ENCODE data around the gene GRAMD1A.

DNA sequence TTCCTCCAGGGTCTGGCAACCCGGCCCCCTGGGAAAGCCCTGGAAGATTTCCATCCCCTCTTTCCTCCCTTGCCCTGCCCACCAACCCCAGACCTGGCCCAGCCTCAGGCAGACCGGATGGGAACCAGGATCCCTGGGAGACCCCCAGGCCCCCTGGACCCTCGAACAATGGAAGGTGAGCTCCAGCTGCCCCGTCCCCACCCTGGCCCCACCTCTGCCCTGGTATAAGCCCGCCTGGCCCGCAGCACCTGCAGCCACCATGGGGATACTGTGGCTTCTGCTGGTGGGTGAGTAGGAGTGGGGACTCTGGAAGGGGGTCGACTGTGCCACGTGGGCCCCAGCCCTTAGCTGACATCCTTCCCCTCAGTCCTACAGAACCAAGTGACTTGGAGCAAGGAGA is 73.8 kb downstream of the GRAMD1A start:
- TF ChIP-seq EZH2 (IDR thresholded peaks at IDR 0.05) (no peak), POLR2AphosphoS5 (IDR thresholded peaks at IDR 0.05; ENCODE audit: borderline replicate concordance, low read depth, low read length) (no peak)
